Muscle of leg (tissue), 11 donors: Measurements from ENCODE around the gene PCCA. TPM values are rescaled to one million over a fixed set of nuclear protein-coding genes. Genes with fewer than 3 reads are reported as not detected.
A peak's percentile ranks its signal among the peaks of the same experiment; 100 is the strongest.

ENCODE experiments used
- DNase-seq: peaks from one replicate; pipeline ENCODE4 v3.0.0; 2013
- H3K27ac ChIP-seq: one replicate; pipeline ENCODE4 v1.5.1; 2013; ENCODE audit warnings: mild to moderate bottlenecking, low read length, control low read depth
- H3K27me3 ChIP-seq: one replicate; pipeline ENCODE4 v1.6.1; 2013; ENCODE audit warnings: low read length; ENCODE audit not compliant: control insufficient read depth, insufficient read depth
- H3K36me3 ChIP-seq: one replicate; pipeline ENCODE4 v1.6.1; 2013; ENCODE audit warnings: low read length; ENCODE audit not compliant: control insufficient read depth, insufficient read depth
- H3K4me1 ChIP-seq: one replicate; pipeline ENCODE4 v1.6.1; 2013; ENCODE audit warnings: low read length; ENCODE audit not compliant: control insufficient read depth, insufficient read depth
- H3K4me3 ChIP-seq: one replicate; pipeline ENCODE4 v1.5.1; 2013; ENCODE audit warnings: low read length, control low read depth
- H3K9me3 ChIP-seq: replicated peaks from 2 replicates; pipeline ENCODE4 v1.6.1; 2013; ENCODE audit warnings: low read depth, low read length; ENCODE audit not compliant: control insufficient read depth
- WGBS: methylation state at CpG from one replicate; pipeline ENCODE4 v1.1.5; 2013; ENCODE audit warnings: missing lambda C conversion rate; ENCODE audit not compliant: insufficient coverage; 5-methylcytosine and 5-hydroxymethylcytosine counted together
- polyA plus RNA-seq, 8 donors: library from polyadenylated mRNA; unstranded; fragments of 120-200 nt; gene quantifications; one replicate each; pipeline versions ENCODE4 v1.2.1 to v1.2.3, GENCODE V29; 2013; ENCODE audit warnings: inconsistent platforms in 1 of 8, low replicate concordance in 1 of 8; ENCODE audit not compliant: insufficient read length in 8 of 8, insufficient read depth in 1 of 8
- total RNA-seq: library from RNA; stranded (reverse); fragments of 120-200 nt; gene quantifications from one replicate; pipeline ENCODE4 v1.2.4, GENCODE V29; 2013

The PCCA gene
- total and polyA plus RNA-seq, 9 donors = 23.9 to 35.5 (median 29.5) TPM

GRCh38 chr13:100389617-100390016 lies 300.7 kb downstream of the PCCA start:
- WGBS = 67% methylated on average over 3 of the region's 3 CpGs
- no peaks in the 10 kb centered on the region for H3K9me3 ChIP-seq
- no peaks in the 10 kb centered on the region for H3K36me3 ChIP-seq
- H3K27me3 ChIP-seq = no peaks in the 10 kb centered on the region
- H3K27ac ChIP-seq = no peak overlapping the region
- DNase-seq = no peak
- H3K4me3 ChIP-seq = no peak overlapping the region
- peaks cover 2% of the 10 kb centered on the region for H3K4me1 ChIP-seq

DNA sequence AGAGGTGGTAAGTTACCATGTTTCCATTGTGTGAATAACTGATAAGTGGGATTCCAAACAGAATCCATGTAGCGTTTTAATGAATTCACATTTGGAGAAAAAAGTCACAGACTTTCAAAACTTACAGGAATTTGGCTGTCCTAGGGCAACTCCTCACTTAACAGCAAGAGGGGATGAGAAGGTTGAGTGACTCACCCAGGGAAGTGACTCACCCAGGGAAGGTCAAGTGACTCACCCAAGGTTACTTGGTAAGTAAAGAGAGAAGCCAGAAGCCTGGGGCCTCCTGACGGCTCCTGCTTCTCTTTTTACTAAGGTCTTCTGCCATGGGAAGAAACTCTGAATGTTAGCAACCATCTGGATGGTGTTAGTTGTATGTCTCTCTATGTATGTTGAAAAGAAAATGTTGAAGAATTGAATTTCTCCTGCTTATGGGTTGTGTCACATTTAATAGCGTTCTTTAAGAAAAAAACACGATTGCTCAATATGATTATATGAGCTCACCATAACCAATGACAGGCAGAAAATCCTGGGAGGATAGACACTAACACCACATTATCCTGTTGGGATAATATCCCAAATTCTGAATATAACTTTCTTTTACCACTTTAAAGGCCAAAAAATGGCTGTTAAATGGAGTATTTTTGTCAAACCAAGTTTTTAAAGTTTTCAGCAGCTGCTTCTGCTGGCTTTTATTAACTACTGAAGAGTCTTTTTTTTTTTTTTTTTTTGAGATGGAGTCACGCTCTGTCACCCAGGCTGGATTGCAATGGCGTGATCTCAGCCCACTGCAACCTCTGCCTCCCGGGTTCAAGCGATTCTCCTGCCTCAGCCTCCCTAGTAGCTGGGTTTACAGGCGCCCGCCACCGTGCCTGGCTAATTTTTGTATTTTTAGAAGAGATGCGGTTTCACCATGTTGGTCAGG lies 304.1 kb downstream of the PCCA start:
- Histone ChIP-seq H3K4me3 (no peak overlapping the region), H3K36me3 (no peaks in the 10 kb centered on the region), H3K9me3 (no peaks in the 10 kb centered on the region), H3K4me1 (peaks cover 2% of the 10 kb centered on the region), H3K27ac (peak overlapping the region; percentile 40), H3K27me3 (no peaks in the 10 kb centered on the region)
- peak; percentile 75 for DNase-seq
- WGBS = 100% methylated on average over 4 of the region's 12 CpGs

- 67% methylated on average over 1 of the region's 9 CpGs for WGBS
- no peak overlapping the region for H3K4me3 ChIP-seq
- no peaks in the 10 kb centered on the region for H3K27me3 ChIP-seq
- H3K27ac ChIP-seq = no peak overlapping the region
- peak; percentile 4 for DNase-seq
- no peaks in the 10 kb centered on the region for H3K36me3 ChIP-seq
- H3K9me3 ChIP-seq = no peaks in the 10 kb centered on the region
- peaks cover 2% of the 10 kb centered on the region for H3K4me1 ChIP-seq
Observed at GRCh38 chr13:100394005-100394695, 305.3 kb downstream of the PCCA start.

DNA sequence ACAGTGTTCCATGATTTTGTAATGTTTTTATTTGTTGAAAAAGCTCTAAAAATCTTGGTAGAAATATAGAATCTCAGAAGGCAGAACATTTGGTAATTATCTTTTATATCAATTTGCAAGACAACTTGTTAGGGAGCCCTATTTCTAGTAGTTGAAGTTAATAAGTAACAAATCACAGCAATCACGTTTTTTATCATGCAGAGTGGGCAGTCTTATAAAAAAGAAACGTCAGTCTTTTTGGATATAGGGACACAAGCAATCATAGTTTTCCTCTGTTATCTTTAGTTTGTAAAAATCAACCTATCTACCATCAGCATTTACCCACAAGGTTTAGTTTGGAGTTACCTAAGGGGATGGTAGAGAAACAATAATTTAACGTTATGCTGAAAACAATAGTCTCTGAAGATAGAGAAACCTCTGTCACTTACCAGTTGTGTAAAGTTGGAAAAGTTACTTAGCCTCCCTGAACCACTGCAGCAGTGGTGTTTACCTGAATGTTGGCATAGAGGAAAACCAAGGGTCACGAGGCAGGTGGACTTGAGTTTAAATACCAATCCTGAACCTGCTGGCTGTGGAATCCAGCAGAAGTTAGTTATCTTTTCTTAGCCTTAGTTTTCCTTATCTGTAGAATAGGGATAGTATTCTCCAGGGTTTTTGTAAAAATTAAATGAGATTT lies 306.9 kb downstream of the PCCA start:
- no peak overlapping the region for H3K27ac ChIP-seq
- no peaks in the 10 kb centered on the region for H3K9me3 ChIP-seq
- peaks cover 2% of the 10 kb centered on the region for H3K4me1 ChIP-seq
- no CpG with 5 or more reads among the region's 4 CpGs for WGBS
- H3K36me3 ChIP-seq = no peaks in the 10 kb centered on the region
- no peak for DNase-seq
- no peak overlapping the region for H3K4me3 ChIP-seq
- no peaks in the 10 kb centered on the region for H3K27me3 ChIP-seq

- Histone ChIP-seq H3K27ac (no peak overlapping the region), H3K36me3 (no peaks in the 10 kb centered on the region), H3K27me3 (no peaks in the 10 kb centered on the region), H3K4me3 (no peak overlapping the region), H3K4me1 (peaks cover 2% of the 10 kb centered on the region), H3K9me3 (no peaks in the 10 kb centered on the region)
- WGBS = no CpG with 5 or more reads among the region's 6 CpGs
- no peak for DNase-seq
Observed at GRCh38 chr13:100396776-100397175, 307.9 kb downstream of the PCCA start.

DNA sequence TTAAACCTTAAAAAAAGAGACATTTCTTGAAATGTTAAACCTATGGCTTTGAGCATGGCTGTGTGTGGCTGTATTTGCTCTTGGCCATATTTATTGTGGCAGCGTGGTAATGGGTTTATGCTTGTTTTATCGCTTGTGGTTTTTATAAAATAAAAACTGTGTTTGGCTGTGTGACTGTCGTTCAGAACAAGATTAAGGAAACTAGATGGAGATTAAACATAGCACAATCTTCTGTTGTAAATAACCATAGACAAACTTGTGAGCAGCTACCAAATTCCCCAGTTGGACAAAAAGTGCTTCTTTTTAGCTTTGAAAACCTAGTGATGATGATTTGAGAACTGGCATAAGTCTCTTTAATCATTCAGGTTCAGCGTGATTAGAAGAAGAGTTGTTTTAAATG lies 308.7 kb downstream of the PCCA start:
- Histone ChIP-seq H3K9me3 (no peaks in the 10 kb centered on the region), H3K4me3 (no peak overlapping the region), H3K27ac (no peak overlapping the region), H3K36me3 (no peaks in the 10 kb centered on the region), H3K27me3 (no peaks in the 10 kb centered on the region), H3K4me1 (peaks cover 2% of the 10 kb centered on the region)
- WGBS = 100% methylated on average over 1 of the region's 4 CpGs
- no peak for DNase-seq

DNA sequence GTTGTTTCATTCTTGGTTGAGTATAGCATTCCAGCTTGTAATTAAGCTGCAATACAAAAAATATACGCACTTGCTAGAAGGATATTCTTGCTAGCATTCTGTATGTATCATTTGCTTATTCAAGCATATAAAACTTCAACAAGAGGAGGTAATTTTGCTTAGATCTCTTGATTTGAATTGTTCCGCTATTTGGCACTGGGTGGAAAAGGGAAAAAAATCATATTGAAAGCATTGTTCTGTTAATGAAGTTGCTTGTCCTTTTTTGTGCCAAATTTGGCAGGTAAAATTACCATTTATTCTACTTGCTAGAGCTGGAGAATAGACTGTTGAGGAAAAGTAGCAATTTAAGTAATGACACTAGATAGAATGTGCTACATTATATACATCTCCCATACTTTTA lies 309.5 kb downstream of the PCCA start:
- no CpG with 5 or more reads among the region's 2 CpGs for WGBS
- no peaks in the 10 kb centered on the region for H3K4me1 ChIP-seq
- H3K27me3 ChIP-seq = no peaks in the 10 kb centered on the region
- no peak overlapping the region for H3K4me3 ChIP-seq
- H3K36me3 ChIP-seq = peaks cover 3% of the 10 kb centered on the region
- H3K9me3 ChIP-seq = no peaks in the 10 kb centered on the region
- DNase-seq = no peak
- no peak overlapping the region for H3K27ac ChIP-seq

DNA sequence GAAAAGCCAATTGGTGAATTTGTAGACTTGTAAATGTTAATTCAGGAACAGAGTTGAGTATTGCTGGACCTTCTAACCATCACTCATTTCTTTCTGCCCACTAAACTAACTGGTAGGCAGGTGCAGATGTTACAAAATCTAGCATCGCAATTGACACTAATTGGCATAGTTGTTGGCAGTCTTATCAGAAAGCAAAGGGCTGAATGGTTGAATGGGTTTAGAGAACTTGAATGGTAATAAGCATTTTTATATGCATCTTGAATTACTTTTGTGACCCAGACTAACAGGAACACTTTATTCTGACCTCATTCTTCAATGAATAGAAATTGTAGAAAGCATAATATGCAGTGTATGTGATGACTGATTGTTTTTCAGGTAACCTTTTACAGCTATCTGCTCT lies 310.6 kb downstream of the PCCA start:
- no CpG with 5 or more reads among the region's 1 CpG for WGBS
- Histone ChIP-seq H3K4me3 (no peak overlapping the region), H3K27ac (no peak overlapping the region), H3K9me3 (peaks cover 3% of the 10 kb centered on the region), H3K36me3 (peaks cover 3% of the 10 kb centered on the region), H3K4me1 (no peaks in the 10 kb centered on the region), H3K27me3 (no peaks in the 10 kb centered on the region)
- DNase-seq = no peak

GRCh38 chr13:100403675-100404074 lies 314.8 kb downstream of the PCCA start:
- Histone ChIP-seq H3K27ac (no peak overlapping the region), H3K36me3 (peaks cover 3% of the 10 kb centered on the region), H3K27me3 (no peaks in the 10 kb centered on the region), H3K4me1 (no peaks in the 10 kb centered on the region), H3K9me3 (peaks cover 19% of the 10 kb centered on the region), H3K4me3 (no peak overlapping the region)
- 100% methylated on average over 2 of the region's 6 CpGs for WGBS
- no peak for DNase-seq

GRCh38 chr13:100409132-100409531 lies 320.2 kb downstream of the PCCA start:
- WGBS = 100% methylated on average over 2 of the region's 5 CpGs
- Histone ChIP-seq H3K4me1 (no peaks in the 10 kb centered on the region), H3K27me3 (no peaks in the 10 kb centered on the region), H3K4me3 (no peak overlapping the region), H3K9me3 (peaks cover 39% of the 10 kb centered on the region), H3K36me3 (no peaks in the 10 kb centered on the region), H3K27ac (no peak overlapping the region)
- DNase-seq = no peak
